NCI-H1417 (cell line): ENCODE data around the gene CRADD.
A peak's percentile ranks its signal among the peaks of the same experiment; 100 is the strongest.
"Not testable (repeated sequence)": the region's sequence is repeated elsewhere in the genome, so short reads cannot be mapped to it uniquely, and the experiment has no call there.

Experiments used
- DNase-seq, 3 experiments: peaks; one replicate each; lab custom pipeline; 2025; lab: John Stamatoyannopoulos, UW

CRADD gene

GRCh38 chr12:93901739-93902138 lies 224.6 kb downstream of the CRADD start:
- no peak for DNase-seq

DNA sequence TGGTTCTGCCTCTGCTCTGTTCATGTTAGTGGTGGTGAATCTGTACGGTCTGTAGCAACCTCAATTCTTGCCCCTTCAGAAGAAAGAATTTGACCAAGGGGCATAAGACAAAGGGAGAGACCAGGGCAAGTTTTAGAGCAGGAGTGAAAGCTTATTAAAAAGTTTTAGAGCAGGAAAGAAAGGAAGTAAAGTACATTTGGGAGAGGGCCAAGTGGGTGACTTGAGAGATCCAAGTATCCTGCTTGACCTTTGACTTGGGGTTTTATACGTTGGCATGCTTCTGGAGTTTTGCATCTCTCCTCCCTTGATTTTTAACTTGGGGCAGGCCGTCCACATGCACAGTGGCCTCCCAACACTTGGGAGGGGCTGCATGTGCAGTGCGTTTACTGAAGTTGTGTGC lies 225.0 kb downstream of the CRADD start:
- no peak for DNase-seq

GRCh38 chr12:93902736-93903562 lies 225.8 kb downstream of the CRADD start:
- DNase-seq, result no peak

DNA sequence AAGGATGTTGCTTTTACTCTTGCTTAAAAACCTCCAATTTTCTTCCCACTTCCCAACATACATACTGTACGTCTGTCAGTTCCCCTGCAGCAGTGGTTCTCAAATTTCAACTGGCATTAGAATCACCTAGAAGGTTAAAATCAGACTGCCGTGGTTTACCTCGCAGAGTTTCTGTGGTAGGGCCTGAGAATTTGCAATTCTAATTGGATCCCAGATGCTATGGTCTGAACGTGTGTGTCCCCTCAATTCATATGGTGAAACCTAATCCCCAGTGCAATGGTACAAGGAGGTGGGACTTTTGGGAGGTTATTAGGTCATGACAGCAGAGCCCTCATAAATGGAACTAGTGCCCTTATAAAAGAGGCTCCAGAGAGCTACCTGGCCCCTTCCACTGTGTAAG lies 226.9 kb downstream of the CRADD start:
- DNase-seq, result no peak

GRCh38 chr12:93908264-93908663 lies 231.1 kb downstream of the CRADD start:
- no peak for DNase-seq

GRCh38 chr12:93908846-93909567 lies 231.8 kb downstream of the CRADD start:
- peak in 2 of 3 experiments; percentile 37 to 43 for DNase-seq

- DNase-seq, result no peak
These were observed 234.2 kb downstream of the CRADD start for GRCh38 chr12:93911396-93911795.

- DNase-seq, result no peak
These were observed 235.0 kb downstream of the CRADD start for GRCh38 chr12:93912086-93912733.

GRCh38 chr12:93913845-93914244 lies 236.7 kb downstream of the CRADD start:
- no peak for DNase-seq

DNA sequence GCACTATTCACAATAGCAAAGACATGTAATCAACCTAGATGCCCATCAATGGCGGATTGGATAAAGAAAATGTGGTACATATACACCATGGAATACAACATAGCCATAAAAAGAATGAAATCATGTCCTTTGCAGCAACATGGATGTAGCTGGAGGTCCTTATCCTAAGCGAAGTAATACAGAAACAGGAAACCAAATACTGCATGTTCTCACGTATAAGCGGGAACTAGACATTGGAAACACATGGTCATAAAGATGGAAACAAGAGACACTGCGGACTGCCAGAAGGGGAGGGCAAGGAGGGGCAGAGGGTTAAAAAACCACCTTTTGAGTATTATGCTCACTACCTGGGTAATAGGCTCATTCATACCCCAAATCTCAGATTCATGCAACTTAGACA lies 237.1 kb downstream of the CRADD start:
- DNase-seq, result no peak

DNA sequence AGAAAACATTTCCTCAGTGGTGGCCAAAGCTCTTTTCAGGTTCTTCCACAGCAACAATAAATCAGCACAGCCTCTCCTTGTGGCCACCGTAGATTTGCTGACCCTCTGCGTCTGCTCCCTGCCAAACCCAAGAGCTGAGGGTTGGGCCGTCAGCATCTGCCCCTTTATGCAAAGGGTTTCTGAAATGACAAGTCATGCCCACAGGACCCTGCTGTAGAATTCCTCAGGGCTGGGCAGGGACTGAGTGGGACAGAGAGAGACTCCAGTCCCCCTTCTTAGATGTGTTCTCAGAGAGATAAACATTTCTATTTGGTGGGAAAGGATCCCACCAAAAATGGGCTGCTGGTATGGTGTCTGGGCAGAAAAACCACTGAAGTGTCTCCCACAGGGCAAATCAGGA lies 238.2 kb downstream of the CRADD start:
- no peak for DNase-seq

- no peak for DNase-seq
These were observed 239.2 kb downstream of the CRADD start for GRCh38 chr12:93916402-93916801.

DNA sequence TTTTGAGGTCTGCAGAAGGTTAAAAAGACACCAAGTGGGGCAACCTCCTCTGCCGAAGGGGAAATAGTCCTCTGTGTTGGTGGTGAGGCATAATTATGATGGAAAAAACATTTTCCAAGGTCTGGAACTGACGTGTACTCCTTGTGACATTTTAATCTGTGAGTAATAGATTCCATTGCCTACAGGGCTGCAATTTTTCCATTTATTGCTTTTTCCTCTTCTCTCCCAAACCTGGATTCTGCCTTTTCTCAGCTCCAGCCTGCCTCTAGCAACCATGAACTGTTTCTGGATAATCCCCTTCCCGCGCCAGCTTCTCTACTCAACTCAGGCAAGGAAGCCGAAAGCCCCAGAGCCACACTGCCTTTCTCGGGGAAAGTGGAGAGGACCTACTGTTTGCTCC lies 241.1 kb downstream of the CRADD start:
- DNase-seq, result no peak

- no peak for DNase-seq
These were observed 241.7 kb downstream of the CRADD start for GRCh38 chr12:93918900-93919299.

DNA sequence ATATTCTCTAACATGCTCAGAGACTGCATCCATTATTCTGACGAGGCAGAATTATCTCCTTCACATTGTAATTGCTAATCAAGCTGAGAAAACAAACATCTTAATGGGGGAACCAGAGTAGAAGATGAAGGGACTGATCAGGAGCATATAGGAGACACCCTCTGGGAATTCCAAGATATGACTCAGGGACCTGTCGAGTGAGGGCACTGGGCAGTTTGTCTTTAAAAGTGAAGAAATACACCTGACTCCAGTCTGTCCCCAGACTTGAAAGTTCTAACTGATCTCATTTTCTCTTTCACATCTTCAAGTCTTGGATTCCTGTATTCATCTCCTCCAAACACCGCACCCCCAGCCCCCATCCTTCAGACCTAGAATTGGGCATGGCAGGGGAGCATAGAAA lies 244.3 kb downstream of the CRADD start:
- no peak for DNase-seq

GRCh38 chr12:93922583-93923006 lies 245.4 kb downstream of the CRADD start:
- DNase-seq, result no peak

GRCh38 chr12:93924367-93924766 lies 247.2 kb downstream of the CRADD start:
- no peak for DNase-seq

DNA sequence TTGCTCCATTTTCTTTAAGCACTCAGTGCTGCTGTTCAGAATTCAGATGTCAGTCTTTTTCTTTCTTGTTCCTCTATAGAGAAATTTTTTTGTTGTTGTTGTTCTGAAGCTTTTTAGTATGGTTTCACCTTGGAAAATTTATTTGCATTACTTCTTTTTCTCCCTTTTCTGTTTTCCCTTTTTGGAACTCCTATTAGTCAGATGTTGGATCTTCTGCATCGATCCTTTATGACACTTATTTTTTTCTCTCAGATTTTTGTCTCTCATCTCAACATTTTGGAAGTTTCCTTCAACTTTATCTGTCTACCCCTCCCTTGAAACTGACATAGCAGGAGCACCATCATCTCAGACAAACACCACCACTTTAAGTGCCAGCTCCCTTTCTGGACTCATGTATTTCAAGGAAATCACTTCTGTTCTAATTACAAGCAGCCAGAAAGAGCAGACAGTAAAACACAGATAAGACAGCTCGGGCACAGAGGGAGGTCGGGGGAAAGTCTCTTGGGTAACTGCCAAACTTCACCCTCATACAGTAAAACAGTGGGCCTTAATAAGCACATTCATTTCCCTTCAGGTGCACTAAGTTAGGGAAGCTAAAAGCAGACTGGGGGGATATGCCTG lies 248.5 kb downstream of the CRADD start:
- no peak for DNase-seq

DNA sequence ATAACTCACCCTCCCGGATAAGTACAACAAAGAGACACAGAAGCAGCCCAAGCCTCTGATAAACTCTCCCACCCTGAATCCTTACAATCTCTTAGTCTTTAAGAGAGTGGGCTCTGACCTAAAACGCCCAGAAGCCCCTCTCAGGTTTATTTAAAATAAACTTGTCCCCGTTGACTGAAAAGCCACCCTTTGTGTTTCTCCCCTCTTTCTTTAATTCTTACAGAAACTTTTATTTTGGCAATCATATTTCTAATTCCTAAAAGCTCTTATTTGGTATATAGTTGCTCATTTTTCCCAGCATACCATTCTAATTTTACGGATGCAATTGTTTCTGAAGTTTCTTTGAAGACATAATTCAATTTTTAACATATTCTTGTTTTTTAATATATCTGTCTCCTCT lies 249.1 kb downstream of the CRADD start:
- DNase-seq, result no peak

DNA sequence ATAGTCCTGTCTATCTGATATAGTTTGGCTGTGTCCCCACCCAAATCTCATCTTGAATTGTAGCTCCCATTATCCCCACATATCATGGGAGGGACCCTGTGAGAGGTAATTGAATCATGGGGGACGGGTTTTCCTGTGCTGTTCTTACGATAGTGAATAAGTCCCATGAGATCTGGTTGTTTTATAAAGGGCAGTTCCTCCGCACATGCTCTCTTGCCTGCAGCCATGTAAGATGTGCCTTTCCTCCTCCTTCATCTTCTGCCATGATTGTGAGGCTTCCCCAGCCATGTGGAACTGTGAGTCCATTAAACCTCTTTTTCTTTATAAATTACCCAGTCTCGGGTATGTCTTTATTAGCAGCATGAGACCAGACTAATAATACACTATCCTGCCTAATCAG lies 251.9 kb downstream of the CRADD start:
- not testable (repeated sequence) for DNase-seq

GRCh38 chr12:93937812-93938211 lies 260.6 kb downstream of the CRADD start:
- no peak for DNase-seq

DNA sequence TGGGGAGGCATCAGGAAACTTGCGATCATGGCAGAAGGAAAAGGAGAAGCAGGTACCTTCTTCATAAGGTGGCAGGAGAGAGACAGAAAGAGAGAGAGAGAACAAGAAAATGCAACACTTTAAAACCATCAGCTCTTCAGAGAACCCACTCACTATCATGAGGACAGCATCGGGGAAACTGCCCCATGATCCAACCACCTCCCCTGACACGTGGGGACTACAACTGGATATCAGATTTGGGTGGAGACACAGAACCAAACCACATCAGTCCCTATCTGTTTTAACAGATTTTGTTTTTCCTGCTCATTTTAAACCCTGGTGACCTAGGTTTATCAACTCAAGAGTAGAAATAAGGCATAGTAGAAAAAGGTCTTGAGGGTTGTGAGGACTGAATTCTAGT lies 261.1 kb downstream of the CRADD start:
- DNase-seq, result no peak
